ENCODE results near the gene P2RX3.

Gene P2RX3

DNA sequence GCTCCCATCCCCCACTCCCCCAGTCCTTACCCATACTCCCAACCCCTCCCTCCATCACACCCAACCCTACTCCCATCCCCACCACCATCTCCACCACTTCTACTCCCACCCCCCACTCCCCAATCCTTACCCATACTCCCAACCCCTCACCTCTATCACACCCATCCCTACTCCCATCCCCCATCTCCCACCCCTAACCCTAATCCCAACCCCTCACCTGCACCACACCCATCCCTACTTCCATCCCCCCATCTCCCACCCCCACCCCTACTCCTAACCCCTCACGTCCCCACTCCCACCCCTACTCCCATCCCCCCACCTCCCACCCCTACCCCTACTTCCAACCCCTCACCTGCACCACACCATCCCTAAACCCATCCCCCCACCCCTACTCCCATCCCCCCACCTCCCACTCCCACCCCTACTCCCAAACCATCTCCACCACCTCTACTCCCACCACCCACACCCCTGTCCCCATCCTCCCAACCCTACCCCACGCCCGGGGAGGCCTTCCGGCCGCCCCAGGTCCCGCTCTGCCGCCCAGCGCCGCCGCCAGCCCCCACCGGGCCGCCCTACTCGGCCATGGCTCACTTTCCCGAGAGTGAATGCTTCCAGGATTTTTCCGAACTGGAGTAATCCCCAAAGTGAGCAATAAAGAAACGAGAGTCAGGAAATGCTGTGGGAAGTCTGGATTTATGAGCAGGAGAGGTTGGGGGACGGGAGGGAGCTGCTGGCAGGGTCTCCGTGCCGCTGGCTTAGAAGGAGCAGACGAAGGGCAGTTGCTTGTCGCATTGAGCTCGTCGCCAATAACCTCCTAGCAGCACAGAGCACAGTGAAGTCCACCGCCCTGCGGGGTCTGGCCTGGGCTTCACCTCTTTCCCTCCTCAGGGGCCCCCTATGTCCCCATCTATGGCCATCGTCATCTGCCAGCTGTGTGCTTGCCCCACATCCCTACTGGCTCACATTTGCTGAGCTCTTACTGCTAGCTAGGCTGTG is 38.2 kb downstream of the P2RX3 start:
- FAIRE-seq = no peak

DNA sequence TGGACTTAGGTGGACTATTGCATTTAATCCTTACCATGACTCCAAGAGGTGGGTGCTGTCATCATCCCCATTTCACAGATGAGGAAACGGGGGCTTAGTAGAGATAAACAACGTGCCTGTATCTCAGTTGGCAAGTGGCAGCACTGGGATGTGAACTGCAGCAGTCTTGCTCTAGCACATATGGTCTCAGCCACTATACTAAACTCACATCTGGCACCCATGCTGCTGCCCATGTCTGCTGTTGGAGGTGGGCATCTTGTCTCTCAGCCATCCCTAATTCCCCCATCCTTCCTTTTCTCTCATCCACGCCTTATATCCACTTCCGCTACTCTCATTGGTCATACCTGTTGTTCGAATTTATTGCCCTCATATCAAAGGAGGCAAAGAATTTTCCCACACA is 39.0 kb downstream of the P2RX3 start:
- no peak for FAIRE-seq

DNA sequence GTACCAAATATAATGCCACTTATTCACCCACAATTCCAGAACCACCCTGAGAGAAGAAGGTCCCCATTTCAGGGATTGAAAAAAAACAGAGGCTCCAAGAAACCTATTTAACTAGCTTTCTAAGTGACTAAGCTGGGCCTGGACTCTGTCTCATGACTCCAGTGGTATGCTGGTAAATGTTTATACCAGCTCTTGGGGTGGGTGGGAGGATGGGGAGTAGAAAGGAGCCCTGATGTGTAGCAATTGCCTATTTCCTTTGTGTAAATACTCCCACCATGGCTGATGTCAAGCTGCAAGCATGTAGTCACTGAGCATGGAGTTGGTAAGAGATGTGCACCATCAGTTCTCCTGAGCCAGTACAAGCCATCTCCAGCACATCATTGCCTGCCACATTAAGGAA is 40.0 kb downstream of the P2RX3 start:
- FAIRE-seq = no peak

DNA sequence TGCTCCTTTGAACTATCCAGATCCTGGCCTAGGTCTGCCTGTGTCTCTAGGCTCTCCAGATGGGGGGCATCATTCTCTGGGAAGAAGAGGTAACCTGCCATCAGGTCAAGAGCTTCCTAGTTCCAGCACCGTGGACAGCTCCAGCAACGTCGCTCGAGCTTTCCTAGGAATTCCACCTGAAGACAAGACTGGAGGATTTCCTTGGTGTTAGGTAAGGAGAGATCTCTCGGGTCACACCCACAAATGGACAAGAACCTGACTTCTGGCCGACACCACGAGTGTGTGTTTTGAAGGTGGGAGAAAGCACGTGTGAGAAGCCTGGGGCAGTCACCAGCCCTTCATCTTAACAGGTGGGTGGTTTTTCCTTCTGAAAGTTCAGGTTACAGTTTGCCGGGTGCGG is 41.6 kb downstream of the P2RX3 start:
- FAIRE-seq = no peak

DNA sequence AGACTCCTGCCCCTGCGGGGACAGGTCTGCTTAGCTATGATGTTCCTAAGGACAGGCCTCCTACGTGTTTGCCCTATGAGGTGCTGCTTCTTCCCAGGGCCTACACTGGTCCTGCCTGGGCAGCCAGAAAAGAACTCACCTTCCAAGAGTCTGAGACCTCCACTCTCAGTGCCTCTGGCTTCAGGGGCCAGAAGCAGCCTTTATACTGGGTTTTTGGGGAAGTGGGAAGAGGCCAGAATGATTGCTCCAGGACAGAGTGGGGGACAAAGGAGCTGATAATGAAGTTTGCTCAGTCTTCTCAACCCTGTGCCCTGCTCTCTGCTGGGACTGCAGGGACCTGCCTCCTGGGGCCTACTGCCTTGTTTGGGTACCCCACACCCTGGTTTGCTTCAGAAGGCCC is 42.8 kb downstream of the P2RX3 start, which contains the start of gene PRG3:
Gene PRG3, minus strand, starts transcription at position 176 of the 400 bp plus-strand sequence. CDS start 442 bp downstream, outside the sequence.
- FAIRE-seq = no peak

DNA sequence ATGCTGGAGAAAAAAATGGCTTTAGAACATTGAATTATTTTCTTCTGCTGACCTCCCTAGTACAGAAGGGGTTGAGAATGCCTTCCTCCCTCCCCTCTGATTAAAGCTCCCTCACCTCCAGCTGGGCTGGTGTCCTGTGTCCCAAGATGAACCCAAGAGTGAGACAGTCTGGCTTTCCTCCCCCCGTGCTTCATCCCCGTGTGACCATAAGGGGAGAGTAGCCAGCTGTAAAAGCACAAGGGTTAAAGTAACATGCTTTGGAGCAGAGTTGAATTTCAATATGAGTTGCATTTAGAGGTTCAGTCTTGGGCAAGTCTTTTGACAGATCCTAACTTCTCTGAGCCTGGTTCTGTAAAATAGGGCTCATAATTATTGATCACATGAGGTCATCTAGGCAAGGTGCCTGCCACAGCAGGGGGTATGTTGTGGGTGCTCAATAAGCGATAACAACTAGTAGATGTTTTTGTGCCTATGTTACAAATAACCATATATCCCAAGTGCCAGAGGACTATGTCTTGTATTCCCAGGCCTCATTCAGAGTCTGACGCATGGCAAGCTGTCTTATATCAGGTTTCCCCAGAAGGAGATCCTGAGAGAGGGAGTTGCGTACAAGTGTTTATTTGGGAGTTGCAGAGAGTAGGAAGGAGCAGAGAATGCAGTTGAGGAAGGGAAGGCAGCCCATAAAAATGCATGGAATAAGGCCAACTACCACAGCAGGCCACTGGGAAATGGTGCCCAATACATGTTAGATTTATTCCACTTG is 48.2 kb downstream of the P2RX3 start:
- FAIRE-seq = no peak

DNA sequence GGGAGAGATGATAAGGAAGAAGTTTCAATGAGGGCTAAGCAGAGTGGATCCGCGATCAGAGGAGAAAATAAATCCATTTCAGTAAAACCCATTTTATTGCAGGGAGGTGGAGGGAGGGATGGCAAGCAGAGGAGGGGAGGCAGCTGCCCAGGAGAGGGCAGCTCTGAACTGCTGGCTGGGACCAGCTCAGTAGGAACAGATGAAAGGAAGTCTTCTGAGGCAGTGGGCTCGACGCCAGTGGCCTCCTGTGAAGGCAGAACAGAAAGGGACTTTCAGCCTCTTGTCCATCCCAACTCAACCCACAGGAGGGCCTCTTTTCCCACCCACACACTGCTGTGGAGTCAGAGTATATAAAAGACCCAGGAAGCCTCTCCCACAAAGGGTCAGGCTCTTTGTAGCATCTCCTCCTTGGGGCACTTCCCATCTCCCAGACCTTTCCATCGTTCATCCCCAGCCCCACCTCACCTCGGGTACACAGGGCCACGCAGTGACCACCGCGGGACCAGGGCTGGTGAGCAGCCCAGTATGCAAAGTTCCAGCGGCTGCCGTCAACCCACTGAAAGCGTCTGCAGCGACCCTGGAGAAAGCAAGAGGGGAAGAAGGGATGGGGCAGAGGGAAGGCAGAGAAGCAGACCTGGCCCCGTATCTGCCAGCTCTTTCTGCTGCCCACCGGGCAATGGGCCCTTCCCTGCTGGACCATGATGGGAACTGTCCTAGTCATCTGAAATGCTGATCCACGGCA is 49.3 kb downstream of the P2RX3 start:
- FAIRE-seq = no peak

DNA sequence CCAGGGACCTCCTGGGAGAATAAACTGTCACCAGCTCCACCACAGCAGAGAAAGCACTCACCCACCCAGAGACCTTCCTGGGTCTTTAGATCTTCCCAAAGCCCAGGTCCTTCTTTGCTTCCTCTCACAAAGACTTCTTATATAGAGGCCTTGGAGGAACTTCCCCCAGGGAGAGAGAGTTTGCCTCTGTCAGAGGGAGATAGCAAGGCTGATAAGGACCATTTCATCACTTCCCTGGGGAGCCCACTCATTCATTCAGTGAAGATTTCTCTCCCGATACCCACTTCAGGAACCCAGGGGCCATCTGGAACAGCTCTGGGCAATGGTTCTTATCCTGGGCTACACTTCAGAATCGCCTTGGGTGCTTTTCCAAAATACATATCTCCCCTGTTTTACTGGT is 52.4 kb downstream of the P2RX3 start, which contains the start of gene PRG2:
Gene PRG2, minus strand, starts transcription at position 116 of the 400 bp plus-strand sequence. CDS start 706 bp downstream, outside the sequence.
- no peak for FAIRE-seq

DNA sequence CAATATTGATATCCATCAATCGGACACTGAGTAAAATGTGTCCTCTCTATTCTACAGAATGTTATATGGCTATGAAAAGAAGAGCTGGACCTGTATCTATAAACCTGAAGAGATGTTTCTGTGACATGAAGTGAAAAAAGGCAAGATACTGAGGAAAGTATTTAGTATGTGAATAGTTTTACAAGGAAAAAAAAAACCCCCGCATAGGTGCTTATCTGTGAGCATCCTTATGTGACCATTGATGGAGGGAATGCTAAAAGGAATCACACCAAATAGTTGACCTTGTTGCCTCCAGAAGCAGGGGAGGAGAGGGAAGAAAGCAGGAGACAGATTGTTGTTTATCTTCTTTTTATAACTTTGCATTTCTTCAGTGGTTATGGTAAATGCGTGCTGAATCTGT is 53.0 kb downstream of the P2RX3 start:
- no peak for FAIRE-seq

DNA sequence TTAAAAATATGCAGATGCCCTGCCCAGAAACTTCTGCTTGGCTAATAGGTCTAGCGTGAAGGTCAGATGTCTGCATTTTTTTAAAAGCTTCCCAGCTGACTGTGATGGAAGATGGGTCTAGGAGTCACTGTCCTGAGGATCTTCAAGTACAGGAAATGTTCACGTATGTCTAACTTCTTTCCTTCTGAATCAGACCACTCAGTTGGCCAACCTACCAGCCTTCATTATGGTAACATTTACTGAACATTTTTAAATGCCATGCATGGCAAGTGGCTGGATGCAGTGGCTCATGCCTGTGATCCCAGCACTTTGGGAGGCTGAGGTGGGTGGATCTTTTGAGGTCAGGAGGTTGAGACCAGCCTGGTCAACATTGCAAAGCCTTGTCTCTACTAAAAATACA is 53.4 kb downstream of the P2RX3 start:
- FAIRE-seq = no peak

DNA sequence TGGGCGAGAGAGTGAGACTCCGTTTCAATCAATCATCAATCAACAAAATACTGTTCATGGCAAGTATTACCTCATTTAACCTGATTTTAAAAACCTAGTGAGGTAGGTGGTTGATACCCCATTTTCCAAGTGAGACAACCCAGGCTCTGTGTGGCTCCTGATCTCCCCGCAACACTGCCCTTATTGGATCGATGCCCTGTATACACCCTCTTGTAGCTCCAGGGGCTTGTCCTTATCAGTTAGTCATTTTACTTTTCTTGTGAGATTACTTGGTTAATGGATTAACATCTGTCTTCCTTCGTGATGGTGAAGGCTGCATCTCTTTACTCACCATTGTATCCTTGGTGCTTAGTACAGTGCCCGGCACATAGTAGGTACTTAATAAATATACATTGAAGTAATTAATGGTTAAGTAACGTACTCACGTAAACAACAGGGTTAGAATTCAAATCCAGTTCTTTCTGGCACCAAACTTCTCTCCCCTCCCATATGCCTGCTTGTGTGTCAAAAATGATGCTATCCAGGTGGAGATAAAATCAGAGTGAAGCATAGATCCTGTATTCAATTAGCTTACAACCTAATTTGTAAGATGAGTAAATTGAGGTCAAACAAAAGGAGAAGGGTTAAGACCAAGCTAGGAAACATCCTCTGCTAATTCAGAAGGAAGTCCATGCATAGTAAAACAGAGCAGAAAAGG is 54.1 kb downstream of the P2RX3 start:
- FAIRE-seq = no peak

DNA sequence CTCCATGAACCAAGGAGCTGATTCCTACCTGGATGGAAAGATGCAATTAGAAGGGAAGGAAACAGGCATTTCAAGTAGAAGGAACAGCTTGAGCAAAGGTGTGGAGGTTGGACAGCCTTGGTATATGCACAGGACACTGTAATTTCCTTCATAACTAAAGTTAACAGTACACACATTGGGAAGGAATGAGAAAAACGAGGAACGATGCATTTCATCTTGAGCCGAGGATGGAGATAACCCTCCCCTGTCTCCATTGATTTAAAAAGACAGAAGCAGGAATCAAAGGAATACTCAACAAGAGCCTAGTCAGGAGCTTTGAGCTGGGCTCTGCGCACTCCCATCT is 54.6 kb downstream of the P2RX3 start:
- FAIRE-seq = no peak

DNA sequence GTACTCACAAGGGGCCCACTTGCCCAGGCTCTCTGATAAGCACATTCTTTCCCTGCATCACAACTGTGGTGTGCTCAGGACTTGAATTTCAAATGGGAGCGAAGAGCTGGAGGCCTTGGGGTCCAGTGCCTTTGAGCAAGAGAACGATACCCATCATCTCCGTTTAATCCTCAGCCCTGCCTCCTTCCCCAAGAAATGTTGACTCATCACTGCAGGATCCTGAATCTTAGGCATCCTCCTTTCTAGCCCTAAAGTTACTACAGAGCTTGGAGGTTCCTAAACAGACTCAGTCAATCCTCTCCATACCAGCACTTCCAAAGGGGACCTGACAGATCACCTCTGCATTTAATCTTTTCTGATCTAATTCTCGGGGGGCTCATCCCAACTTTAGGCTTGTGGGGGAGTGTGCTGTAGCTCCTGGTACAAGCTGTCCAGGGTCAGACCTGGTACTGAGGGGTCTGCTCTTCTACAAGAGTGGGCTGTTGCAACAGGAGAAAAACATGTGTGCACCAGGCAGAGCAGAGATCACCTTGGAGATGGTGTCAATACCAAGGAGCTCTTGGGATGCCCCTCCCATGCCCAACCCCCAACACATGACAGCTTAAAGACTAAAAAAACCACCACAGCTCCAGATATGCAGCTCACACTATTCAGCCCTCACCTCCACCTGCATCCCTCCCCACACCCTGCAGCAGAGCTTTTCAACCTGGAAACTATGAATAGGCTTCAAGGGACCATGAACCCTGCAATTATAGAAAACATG is 56.2 kb downstream of the P2RX3 start:
- no peak for FAIRE-seq

DNA sequence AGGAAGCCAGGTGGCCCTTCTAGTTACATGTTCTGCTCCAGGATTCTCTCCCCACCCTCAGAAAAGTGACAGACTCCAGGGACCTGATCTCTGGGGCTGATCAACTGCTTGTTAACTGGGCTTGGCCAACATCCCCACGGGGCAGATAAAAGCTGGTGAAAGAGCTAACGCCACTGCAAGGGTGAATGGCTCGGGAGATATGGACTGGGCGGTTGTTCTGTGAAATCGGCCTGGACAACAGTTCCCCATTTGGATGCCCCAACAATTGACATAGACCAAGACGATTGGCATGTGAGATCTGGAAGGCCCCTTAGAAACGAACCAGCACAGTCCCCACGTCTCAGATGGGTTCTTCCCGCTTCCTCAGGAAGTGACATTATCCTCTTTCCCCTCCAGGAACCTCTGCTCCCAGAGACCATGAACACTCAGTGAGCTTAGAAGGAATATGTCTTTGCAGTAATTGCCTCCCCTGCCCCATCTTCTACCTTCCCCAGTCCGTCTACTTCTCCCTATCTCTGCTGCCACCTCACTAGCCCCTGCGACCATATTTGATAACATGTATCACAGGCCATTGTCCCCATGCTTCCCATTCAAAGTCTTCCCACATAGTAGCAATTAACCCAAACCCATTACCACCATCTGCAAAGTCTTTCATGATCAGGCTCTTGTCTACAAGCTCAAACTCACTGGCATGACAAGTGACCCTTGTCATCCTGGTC is 57.9 kb downstream of the P2RX3 start:
- FAIRE-seq = no peak

DNA sequence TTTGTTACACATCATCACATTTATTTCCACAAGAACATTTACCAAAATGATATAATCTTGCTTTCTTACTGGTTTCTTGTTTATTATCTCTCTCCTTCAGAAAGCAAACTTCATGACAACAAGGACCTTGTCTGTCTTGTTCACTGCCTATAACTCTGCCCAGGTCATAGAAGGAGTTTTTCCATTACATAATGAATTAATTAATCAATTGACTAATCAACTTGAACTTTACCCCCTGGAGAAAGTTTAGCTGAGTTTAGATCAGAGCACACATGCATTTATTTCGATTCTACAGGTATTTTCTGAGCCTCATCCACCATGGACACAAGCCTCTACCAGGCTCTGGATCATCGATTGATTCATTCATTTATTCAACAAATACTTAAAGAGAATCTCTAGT is 58.6 kb downstream of the P2RX3 start:
- FAIRE-seq = no peak

DNA sequence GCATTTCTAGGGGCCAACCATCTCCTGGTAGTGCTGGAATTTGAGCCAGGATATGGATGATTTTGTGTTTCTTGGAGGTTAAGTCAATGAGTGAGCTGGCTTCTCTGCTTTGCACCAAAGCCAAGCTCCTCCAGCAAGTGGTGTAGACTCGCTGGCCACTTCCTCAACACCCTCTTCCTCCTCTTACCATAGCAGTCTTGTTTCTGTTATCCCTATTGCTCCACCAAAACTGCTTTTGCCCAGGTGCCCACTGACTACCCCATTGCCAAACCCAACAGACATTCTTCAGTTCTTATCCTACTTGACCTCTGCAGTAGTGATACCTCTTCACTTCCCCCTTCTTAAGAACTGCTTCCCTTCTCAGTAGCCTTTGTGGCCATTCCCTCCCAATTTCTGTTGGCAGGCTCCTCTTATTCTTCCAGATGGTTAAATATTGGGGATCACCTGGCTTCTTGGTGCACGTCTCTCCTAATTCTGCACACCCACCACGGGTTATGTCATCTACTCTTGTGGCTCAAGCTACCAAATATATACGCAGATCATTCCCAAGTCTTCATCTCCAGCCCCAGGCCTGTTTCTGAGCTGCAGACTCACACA is 59.3 kb downstream of the P2RX3 start:
- no peak for FAIRE-seq

DNA sequence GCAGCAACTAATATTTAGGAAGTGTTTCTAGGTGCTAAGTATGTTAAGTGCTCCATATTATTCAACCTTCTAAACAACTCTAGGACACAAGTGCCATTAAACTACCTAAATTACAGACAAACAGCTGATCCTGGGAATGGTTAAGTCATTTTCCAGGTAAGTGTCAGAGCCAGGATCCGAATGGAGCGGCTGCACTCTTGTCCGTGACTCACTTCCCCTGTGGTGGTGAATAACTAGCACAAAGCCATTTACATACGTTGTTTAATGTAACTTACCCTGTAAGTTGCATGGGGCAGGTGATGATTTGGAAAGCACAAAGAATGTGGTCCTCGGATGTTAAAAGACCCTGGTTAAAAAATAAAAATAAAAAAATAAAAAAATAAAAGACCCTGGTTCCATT is 61.1 kb downstream of the P2RX3 start:
- no peak for FAIRE-seq

DNA sequence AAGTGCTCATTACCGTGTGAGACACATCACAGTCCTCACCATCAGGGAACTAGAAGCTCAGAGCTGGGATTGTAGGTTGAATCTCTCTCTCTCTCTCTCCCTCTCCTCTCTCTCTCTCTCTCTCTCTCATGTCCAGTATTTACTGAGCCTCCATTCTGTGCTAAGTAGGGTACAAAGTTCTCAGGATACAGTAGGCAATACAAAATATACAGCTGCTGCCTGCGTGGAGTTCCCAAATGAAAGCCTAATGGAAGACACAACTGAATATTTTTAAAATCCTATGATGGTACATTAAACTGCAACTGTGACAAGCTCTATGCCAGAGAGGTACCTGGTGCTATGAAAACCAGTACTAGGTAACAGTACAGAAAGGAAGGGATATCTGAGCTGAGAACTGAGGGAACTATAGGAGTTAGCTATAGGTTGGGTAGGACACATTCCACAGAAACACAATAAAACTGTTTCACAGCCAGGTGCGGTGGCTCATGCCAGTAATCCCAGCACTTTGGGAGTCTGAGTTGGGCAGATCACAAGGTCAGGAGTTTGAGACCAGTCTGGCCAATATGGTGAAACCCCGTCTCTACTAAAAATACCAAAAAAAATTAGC is 61.9 kb downstream of the P2RX3 start:
- no peak for FAIRE-seq

DNA sequence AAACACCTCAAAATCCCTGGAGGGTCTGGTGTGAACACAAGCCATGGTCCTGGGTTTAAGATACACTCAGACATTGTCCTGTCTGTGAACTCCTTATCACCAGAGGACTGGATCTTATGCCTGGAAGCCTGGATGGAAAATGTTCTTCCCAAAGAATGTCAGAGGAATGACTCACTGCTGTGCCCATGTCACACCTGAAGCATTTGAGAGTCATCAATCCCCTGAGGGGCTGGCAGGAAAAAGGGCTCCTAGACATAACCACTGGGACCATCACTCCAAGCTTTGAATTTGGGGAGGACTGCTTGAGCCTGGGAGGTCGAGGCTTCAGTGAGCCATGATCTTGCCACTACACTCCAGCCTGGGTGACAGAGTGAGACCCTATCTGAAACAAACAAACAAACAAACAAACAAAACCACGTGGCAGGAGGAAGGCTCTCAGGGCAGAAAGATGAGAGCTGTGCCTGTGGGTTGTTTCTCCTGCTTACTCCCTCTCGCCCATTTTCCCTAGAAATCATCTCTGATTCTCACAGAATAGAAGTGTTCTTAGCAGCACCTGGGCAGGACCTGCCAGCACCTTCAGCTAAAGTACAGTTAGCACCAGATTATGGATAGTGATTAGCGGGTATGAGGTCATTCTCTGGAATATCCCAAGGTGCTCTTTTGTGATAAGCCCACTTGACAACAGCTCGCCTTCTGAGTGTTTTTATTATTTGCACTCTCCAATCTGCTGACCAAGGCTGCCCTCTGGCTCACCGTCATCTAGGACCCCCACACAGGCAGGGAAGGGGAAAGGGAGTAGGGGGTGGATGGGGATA is 64.2 kb downstream of the P2RX3 start:
- FAIRE-seq = no peak
